Measurements from ENCODE around the gene ACLY.

Gene ACLY

GRCh38 chr17:41823580-41823979 lies 95.2 kb downstream of the ACLY start:
- peak; percentile 41 for DNase-seq

- DNase-seq, result no peak
Measured at GRCh38 chr17:41823141-41823524, 95.6 kb downstream of the ACLY start.

DNA sequence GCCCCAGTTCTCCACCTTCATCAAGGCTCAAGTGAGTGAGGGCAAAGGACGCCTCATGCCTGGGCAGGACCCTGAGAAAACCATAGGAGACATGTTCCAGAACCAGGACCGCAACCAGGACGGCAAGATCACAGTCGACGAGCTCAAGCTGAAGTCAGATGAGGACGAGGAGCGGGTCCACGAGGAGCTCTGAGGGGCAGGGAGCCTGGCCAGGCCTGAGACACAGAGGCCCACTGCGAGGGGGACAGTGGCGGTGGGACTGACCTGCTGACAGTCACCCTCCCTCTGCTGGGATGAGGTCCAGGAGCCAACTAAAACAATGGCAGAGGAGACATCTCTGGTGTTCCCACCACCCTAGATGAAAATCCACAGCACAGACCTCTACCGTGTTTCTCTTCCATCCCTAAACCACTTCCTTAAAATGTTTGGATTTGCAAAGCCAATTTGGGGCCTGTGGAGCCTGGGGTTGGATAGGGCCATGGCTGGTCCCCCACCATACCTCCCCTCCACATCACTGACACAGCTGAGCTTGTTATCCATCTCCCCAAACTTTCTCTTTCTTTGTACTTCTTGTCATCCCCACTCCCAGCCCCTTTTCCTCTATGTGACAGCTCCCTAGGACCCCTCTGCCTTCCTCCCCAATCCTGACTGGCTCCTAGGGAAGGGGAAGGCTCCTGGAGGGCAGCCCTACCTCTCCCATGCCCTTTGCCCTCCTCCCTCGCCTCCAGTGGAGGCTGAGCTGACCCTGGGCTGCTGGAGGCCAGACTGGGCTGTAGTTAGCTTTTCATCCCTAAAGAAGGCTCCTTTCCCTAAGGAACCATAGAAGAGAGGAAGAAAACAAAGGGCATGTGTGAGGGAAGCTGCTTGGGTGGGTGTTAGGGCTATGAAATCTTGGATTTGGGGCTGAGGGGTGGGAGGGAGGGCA lies 96.3 kb downstream of the ACLY start:
- DNase-seq, result no peak

GRCh38 chr17:41821776-41822175 lies 97.0 kb downstream of the ACLY start:
- no peak for DNase-seq

DNA sequence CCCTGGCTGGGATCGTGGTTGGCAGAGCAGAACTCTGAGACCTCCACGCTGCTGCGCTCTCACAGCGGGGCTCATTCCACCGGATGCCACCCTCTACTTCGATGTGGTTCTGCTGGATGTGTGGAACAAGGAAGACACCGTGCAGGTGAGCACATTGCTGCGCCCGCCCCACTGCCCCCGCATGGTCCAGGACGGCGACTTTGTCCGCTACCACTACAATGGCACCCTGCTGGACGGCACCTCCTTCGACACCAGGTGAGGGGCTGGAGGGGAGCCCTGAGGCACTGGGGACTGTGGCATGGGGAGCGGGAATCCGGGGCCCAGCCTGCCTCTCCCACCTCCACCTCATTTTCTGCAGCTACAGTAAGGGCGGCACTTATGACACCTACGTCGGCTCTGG lies 100.7 kb downstream of the ACLY start:
- DNase-seq, result no peak

All from NCI-H82 (cell line).